GM04503 (cell line): ENCODE results near the gene UPF3A.
A peak's percentile ranks its signal among the peaks of the same experiment; 100 is the strongest.
"Not testable (repeated sequence)": the region's sequence is repeated elsewhere in the genome, so short reads cannot be mapped to it uniquely, and the experiment has no call there.

Source experiments
- DNase-seq: peaks from one replicate; pipeline ENCODE4 v3.0.0-alpha.2; 2012; ENCODE audit warnings: low read depth

The UPF3A gene, protein sequence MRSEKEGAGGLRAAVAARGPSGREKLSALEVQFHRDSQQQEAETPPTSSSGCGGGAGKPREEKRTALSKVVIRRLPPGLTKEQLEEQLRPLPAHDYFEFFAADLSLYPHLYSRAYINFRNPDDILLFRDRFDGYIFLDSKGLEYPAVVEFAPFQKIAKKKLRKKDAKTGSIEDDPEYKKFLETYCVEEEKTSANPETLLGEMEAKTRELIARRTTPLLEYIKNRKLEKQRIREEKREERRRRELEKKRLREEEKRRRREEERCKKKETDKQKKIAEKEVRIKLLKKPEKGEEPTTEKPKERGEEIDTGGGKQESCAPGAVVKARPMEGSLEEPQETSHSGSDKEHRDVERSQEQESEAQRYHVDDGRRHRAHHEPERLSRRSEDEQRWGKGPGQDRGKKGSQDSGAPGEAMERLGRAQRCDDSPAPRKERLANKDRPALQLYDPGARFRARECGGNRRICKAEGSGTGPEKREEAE

DNA sequence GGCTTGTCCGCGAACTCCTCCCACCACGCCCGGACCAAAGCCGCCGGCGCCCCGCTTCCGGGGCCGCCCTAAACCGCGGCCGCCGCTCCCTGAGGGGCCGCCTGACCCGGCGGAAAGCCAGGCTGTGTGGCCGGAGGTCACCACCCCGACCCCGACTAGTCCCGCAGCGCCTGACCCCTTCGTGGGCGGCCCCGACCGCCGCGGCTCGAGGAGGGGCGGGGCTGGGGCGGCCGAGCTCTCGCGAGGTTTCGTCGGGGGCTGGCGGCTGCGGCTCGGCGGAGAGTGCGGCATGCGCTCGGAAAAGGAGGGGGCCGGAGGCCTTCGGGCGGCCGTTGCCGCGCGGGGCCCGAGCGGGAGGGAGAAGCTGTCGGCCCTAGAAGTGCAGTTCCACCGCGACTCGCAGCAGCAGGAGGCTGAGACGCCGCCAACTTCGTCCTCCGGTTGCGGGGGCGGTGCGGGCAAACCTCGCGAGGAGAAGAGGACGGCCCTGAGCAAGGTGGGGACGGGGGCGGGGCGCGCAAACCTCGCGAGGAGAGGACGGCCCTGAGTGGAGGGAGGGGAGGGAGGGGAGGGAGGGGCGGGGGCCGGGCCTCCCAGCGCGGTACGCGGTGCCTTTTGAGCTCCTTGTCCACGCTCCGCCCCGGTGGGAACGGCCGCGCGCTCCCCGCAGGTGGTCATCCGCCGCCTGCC is at the start of gene UPF3A:
TSS of gene UPF3A (plus strand) at position 251 of the 690 bp plus-strand sequence. CDS start at position 290, 39 bp downstream.
- DNase-seq = peak; percentile 39

DNA sequence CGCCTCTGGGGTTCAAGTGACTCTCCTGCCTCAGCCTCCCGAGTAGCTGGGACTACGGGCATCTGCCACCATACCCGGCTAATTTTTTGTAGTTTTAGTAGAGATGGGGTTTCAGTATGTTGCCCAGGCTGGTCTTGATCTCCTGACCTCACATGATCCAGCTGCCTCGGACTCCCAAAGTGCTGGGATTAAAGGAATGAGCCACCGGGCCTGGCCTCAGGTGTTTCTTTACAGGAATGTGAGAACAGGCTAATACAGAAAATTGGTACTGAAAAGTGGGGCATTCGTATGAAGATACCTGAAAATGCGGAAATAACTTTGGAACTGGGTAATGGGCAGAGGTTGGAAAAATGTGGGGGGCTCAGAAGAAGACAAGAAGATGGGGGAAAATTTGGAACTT is 49.5 kb upstream of the UPF3A start:
- no peak for DNase-seq

DNA sequence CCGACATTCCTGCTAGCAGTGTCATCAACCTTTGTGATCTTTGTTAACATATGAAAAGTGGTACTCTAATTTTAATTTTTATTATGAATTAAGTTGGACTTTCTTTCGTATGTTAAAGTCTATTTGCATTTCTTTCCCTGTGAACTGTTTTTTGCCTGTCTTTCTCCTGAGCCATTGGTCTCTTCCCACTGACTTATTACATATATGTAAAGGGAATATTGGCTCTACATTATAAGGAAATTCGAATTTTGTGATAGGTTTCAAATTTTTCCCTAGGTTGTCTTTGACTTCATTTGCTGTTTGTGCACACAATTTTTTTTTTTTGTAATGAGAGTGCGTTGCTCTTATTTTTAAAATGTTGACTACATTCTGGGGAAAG is 47.1 kb upstream of the UPF3A start:
- no peak for DNase-seq

DNA sequence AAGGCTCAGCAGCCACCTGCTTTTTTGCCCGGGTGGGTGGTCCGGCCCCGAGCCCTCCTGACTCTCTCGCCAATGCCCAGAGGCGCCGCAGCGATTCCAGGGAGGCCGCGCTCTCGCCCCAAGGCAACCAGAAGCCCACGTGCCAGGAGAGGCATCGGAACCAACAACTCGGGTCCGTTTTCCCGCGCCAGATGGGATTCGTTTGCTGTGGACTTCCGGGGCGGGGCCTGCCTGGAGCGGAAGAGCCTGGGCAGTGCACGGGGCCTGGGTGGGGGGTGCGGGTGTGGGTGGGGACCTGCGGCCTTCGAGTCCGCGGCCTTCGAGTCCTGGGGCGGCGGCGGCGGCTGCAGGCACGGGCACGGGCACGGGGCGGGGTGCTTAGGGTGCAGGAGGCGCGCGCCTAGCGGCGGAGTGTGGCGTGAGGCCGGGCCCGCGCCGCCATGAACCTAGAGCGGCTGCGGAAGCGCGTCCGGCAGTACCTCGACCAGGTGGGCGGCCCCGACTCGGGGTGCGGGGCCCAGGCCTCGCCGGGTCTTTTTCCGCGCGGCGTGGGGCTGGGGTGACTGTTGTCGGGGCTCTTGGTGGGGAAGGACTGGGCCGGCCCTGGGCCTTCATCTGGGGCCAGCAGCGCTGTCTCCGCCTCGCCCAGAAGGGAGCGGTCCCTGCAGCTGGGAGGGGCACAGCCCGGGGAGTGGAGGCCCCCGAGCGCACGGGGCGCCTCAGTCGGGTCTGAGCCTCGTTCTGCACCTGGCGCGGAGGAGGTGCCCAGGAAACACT is 46.6 kb upstream of the UPF3A start, which contains the start of gene CDC16:
TSS of gene CDC16 (plus strand) at position 253 of the 777 bp plus-strand sequence. CDS start at position 441, 188 bp downstream.
- peak; percentile 53 for DNase-seq

DNA sequence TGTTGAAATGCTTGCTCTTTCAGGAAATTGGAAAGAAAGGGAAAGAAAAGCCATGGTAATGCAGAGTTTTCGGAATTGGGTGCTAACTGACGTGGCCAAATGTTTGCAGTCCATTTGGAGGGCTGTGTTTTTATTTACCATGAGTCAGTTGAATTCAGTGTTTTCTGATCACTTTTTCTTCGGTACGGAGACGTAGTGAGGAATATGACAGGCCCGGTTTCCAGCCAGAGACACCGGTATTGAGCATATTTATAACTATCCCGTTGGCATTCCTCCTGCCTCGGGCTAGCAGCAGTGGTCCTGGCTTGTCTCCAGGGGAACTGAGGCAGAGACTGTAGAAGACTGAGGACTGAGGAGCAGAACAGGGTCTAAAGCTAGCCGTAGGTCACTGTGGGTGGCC is 45.7 kb upstream of the UPF3A start:
- DNase-seq = no peak

DNA sequence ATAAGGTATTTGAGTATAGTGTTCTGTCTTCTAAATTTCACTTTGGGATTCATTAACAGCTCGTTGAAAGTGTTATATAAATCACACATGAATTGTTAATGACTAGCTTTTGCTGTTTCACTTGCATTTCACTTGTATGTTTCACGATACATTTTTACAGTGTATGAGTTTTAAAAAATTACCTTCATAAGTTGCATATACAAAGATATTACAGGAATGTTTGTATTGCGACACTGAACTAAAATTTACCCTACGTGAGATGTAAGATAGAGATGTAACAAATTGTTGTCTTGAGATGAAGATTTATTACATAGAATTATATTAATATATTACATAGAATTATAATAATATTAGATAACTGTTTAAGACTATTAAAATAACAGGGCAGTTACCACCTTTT is 45.2 kb upstream of the UPF3A start:
- no peak for DNase-seq

DNA sequence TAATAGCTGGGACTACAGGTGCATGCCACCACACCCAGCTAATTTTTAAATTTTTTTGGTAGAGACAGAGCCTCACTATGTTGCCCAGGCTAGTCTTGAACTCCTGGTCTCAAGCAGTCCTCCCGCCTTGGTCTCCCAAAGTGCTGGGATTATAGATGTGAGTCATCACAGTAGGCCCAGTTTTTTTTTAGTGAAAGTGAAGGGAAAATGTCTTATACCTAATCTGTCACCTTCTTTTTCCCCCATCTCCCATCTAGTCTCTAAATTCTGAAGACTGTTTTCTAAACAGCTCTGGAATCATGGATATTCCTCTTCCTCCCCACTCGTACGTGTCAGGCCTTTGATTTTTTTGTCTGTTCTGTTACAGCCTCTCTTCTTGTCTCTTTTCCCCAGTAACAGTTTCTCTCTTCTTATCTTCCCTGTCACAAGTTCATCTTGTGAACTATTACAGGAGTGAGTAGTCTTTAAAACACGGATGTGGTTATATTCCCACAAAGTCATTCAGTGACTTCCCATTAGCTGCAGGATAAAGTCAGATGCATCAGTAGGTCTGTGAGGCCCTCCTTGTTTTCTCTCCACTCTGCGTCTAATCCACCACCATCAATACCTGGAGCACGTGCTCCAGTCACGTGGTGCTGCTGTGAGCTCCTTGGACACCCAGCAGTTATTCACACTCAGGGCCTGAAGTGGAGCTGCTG is 43.8 kb upstream of the UPF3A start:
- no peak for DNase-seq

DNA sequence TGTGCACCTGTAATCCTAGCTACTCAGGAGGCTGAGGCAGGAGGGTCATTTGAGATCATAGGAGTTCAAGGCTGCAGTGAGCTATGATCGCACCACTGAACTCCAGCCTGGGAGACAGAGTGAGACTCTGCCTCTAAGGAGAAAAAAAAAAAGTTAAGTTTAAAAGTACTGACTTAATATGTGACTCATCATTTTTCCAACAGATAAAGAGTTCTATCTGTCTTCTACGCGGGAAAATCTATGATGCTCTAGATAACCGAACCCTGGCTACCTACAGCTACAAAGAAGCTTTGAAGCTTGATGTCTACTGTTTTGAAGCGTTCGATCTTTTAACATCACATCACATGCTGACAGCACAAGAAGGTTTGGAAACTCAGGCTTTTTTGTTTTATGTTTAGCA is 39.5 kb upstream of the UPF3A start:
- DNase-seq = no peak

DNA sequence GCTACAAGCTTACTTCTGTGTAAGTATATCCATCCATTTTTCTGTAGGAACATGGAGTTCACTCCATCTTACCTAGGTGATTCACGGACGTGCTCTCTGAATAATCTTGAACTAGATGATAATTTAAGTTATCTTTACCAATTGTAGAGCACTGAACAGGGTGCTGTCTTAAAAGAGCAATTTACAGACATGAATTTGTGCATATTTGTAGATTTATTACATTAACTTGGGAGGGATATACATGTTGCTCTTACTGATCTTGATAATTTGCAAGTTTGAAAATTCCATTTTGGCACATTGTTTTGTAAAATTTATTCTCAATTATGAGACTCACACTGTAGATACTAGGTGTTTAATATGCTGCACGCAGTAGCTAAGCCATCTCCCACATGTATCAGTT is 37.4 kb upstream of the UPF3A start:
- DNase-seq = no peak

DNA sequence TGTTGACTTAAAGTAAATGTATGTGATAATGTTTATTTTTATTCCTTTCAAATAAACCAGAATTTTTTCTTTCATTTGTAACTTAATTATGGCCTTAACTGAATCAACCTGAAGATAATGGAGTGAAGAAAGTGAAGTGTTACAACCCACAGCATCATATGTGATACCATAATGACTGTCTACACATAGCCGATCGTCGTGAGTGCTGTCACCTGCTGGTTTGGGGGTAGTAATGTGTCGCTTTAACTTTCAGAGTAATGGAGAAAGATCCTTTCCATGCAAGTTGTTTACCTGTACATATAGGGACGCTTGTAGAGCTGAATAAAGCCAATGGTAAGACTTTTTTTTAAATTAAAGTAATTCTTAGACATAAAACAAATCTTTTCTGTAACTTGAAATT is 36.8 kb upstream of the UPF3A start:
- DNase-seq = no peak

DNA sequence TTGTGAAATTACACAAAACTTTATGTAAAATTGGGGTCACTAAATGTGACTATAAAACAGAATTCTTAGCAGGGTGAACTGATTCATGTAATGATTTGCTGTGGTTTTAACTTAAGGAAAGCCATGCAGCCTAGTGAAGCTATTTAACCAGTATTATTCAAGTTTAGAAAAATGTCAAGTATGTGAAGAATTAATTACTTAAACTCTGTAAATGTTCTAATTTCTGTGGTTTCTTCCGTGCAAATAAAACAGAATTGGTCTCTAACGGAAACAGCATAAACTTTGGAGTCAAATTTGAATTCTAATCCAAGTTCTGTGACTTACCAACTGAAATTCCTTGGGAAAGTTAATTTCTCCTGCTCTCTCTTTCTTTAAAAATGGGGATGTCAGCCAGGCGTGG is 33.4 kb upstream of the UPF3A start:
- peak; percentile 68 for DNase-seq

DNA sequence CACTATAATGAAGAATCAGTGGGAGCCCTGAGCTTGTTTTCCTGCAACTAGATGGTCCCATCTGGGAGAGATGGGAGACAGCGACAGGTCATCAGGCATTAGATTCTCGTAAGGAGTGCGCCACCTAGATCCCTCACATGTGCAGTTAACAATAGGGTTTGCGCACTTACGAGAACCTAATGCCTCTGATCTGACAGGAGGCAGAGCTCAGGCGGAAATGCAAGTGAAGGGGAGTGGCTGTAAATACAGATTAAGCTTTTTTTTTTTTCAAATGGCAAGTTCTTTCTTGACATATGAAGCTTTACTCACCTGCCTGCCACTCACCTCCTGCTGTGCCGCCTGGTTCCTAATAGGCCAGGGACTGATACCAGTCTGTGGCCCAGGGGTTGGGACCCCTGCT is 32.3 kb upstream of the UPF3A start:
- DNase-seq = no peak

DNA sequence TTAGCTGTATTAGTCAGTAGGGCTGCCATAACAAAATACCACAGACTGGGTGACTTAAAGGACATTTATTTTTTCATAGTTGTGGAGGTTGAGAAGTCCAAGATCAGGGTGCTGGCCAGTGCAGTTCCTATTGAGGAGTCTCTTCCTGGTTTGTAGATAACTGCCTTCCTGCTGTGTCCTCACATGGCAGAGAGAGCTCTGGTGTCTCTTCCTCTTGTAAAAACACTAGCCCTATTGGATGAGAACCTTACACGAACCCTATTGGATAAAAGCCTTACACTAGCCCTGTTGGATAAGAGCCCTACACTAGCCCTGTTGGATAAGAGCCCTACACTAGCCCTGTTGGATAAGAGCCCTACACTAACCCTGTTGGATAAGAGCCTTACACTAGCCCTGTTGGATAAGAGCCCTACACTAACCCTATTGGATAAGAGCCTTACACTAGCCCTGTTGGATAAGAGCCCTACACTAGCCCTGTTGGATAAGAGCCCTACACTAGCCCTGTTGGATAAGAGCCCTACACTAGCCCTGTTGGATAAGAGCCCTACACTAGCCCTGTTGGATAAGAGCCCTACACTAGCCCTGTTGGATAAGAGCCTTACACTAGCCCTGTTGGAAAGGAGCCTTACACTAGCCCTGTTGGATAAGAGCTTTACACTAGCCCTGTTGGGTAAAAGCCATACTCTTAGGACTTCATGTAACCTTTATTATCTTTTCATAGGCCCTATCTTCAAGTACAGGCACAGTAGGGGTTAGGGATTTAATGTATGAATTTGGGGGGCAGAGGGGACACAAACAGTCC is 29.6 kb upstream of the UPF3A start:
- not testable (repeated sequence) for DNase-seq

DNA sequence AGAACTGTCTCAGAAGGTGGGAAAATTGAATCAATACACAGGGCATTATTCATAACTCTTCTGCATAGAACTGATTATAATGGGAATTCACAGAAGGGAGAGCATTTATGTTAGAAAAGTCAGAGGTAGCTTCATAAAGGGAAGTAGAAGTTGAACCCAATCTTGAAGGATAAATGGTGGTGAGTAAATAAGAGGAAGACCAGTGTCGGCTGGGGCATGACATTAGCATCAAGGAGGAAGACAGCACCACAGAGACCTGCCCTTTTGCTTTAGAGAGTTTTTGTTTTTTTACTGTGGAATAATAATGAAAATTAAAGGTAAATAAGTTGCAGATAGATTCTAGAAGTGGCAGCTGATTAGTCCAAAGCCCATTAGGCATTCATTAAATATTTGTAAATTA is 24.9 kb upstream of the UPF3A start:
- DNase-seq = no peak

DNA sequence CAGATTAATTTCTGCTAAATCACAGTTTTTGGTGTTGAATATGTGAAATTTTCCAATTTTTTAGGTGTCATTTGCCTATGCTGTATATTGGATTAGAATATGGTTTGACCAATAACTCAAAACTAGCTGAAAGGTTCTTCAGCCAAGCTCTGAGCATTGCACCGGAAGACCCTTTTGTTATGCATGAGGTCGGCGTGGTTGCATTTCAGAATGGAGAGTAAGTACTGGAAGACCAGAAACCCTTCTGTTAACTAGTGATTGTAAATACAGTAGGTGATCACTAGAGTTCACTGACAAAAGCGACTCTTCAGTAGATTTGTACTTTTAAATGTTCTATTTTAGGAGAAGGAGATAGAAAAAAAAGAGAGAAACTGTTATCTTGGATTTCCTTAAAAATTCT is 24.4 kb upstream of the UPF3A start:
- no peak for DNase-seq

DNA sequence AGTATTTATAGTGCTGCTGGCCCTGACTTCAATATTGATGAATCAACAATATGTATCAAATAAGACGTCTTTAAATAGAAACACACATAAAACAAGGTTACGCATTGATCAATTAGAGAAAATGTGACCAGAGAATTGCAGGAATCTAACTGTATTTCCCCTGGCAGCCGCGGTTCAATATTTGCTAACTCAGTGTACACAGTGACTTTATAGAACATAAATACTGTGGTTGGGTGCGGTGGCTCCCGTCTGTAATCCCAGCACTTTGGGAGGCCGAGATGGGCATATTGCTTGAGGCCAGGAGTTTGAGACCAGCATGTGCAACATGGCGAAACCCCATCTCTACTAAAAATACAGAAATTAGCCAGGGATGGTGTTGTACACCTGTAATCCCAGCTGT is 22.8 kb upstream of the UPF3A start:
- DNase-seq = no peak

DNA sequence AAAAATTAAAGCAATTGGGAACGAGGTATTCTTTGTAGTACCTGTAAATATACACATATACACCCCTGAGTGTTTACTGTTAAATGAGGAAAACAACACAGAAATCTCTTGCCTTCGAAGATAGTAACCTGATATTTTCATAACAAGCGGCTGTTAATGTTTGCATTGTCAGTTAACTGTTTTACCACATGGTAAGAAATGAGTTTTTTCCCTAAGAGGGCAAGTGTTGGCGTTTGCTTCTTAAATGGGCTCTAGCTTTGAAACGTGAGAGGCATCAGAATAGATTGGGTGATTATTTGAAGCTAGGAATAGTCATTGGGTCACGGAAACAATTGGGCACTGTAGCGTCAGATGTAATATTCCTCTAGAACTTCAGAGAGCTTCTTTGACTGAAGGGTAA is 22.0 kb upstream of the UPF3A start:
- DNase-seq = no peak

DNA sequence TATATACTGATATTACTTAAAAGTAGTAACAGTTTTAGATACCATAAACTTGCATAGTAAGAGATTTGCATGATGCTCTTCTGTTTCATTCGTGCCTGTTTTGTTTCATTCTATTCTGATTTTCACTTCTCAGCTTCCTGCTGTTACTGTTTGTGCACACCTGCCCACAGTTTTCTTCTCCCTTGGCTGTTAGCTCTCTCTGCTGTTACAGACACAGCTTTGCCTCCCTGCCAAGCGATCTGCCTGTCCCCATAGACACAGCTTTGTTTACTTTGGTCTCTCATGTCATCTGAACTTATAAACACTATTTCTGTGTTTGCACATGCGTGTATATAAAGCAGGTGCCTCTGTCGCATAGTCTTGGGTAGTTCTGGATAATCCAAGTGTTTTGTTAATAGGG is 21.4 kb upstream of the UPF3A start:
- no peak for DNase-seq

DNA sequence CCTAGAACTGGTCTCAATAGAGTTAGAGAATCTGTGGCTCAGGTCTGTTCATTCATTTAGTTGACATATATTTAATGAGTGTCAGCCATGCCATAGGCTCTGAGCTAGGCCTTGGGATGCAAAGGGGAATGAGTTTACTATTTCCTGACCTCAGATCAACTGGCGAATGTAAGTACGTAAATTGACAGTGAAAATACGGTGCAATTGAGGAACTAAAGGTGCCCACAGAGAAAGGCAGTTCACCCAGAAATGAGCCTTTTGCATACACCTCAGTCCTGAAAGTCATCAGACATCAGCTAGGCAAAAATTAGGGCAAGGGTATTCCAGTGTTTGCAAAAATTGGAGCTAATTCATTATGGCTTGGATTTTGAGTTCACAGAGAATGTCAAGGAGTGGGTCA is 20.6 kb upstream of the UPF3A start:
- DNase-seq = no peak

DNA sequence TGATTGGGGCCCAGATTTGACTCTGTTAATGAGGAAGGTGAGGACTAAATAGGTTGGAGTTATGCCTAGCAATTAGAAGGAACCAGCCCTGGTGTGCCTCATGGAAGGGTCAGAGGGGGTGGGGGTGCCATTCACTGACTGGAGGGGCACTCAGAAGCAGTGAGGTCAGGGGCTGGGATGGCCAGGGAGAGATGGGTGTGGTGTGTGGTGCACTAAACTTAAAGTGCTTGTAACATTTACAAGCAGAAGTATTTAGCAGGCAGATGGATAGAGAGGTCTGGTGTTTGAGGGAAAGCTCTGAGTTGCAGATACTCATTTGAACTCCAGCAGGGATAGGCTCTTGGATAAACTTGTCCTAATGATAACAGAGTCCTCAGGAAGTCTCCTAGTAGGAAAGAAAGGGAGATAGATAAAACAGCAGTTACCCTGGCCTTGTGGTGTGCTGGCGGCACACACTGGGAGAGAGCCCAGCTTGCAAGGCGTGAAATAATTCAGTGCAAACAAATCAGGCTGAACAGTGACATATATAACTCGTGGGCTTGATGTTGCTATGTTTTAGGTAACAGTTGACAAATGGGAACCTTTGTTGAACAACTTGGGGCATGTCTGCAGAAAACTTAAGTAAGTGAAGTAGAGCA is 20.0 kb upstream of the UPF3A start:
- DNase-seq = no peak

DNA sequence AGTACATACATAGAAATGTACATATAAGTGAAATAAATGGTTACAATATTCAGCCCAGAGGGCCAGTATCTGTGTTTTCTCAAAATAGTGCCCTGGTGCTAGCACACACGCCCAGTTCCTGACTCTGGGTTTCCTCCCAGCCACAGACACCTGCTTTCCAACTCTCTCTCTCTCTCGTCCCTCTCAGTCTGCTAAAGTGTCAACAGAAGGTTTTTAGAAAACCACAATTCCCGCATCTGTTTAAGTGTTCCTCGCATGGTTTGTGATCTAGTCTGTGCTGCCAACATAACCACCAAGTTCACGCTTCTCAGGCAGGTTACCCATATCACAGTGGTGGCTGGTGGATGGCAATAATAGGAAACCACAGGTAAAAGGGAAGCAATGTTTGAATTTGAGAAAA is 17.8 kb upstream of the UPF3A start:
- no peak for DNase-seq
